ENCODE data around the gene DMP1.
"Not testable (repeated sequence)": the region's sequence is repeated elsewhere in the genome, so short reads cannot be mapped to it uniquely, and the experiment has no call there.

DMP1 gene

GRCh38 chr4:87688316-87688715 is 38.2 kb downstream of the DMP1 start:
- DNase-seq: no peak

DNA sequence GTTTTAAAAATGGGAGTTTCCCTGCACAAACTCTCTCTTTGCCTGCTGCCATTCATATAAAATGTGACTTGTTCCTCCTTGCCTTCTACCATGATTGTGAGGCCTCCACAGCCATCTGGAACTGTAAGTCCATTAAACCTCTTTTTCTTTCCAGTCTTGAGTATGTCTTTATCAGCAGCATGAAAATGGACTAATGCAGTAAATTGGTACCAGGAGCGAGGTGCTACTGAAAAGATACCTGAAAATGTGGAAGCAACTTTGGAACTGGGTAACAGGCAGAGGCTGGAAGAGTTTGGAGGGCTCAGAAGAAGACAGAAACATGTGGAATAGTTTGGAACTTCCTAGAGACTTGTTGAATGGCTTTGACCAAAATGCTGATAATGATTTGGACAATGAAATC is 40.9 kb downstream of the DMP1 start:
- DNase-seq: not testable (repeated sequence)

DNA sequence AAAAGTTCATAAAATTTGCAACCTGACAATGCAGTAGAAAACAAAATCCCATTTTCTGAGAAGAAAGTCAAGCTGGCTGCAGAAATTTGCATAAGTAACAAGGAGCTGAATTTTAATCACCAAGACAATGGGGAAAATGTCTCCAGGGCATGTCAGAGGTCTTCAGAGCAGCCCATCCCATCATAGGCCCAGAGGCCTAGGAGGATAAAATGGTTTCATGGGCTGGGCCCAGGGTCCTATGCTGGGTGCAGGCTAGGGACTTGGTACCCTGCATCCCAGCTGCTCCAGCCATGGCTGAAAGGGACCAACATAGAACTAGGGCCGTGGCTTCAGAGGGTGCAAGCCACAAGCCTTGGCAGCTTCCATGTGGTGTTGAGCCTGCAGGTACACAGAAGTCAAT is 42.0 kb downstream of the DMP1 start:
- DNase-seq: not testable (repeated sequence)

DNA sequence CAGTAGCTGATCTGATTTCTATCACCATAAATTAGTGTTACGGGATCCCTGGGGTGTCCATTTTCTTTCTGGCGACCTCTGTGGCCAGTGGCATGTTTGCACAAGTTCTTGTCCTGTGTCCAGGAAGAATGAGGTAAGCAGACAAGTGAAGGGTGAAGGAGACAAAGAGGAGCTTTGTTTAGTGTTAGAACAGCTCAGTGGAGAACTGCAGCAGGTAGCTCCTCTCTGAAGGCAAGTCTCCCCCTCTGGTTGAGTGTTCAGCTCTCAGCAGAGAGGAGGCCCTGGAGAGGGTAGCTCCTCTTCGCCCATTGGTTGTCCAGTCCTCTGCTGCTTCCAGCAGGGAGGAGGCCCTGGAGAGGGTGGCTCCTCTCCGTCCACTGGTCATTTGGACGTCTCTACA is 47.2 kb downstream of the DMP1 start:
- DNase-seq: no peak

- DNase-seq: no peak
These were observed 47.9 kb downstream of the DMP1 start for GRCh38 chr4:87697945-87698344.

DNA sequence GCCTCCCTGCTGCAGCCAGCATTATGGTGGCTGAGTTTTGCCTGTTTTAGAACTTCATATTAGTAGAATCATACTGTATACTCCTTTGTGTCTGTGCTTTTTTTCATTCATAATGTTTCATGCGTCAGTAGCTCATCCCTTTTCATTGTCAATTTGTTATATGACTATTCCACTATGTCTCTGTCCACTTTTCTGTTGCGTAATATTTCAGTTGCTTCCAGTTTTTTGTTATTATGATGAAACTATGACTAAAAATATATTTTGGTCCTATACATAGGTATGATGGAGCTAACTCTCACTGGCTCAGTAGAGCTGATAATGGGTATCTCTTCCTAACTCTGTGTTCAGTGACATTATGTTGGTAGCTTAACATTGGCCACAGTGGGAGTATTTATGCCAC is 48.3 kb downstream of the DMP1 start:
- DNase-seq: no peak

DNA sequence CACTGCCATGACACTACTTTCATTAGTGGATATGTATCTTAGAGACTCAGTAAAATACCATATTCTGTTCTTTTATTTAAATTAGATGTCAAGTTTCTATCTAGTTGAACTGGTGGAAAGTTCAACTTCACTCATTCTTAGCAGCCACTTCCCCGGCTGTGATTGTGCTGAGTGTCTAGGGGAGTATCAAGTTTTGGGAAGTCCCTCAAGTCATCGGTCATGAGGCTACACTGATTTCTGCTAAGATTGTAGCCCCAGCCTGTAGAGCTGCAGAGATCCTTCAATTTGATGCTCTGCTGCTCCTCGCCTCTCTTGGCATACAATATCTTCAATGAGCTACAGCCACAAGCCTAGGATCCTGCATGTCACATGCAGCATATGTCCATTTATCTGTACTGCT is 53.9 kb downstream of the DMP1 start:
- no peak for DNase-seq

- DNase-seq: no peak
These were observed 57.3 kb downstream of the DMP1 start for GRCh38 chr4:87707279-87707918.
